Heart right ventricle (tissue), 16 donors: ENCODE data around the gene GAD1. TPM values are rescaled to one million over a fixed set of nuclear protein-coding genes. Genes with fewer than 3 reads are reported as not detected.

ENCODE experiments used
- ATAC-seq, 8 donors: fragments of 200-7000 bp; cut with Tn5 transposase; one replicate each; pipeline ENCODE4 v1.9.1; 2020; ENCODE audit warnings: mild to moderate bottlenecking in 8 of 8, moderate library complexity in 8 of 8, moderate number of reproducible peaks in 1 of 8
- DNase-seq, 2 donors: peaks; one replicate each; pipeline ENCODE4 v3.0.0-alpha.2; 2020
- H3K27ac ChIP-seq, 10 donors: fragments of 200-600 bp; sonication (generic) in 2 of 10; one replicate each; pipeline versions ENCODE4 v1.5.0 to v1.8.0; 2020 to 2022; ENCODE audit warnings: mild to moderate bottlenecking in 3 of 10
- H3K27me3 ChIP-seq, 7 donors: fragments of 200-600 bp; one replicate each; pipeline ENCODE4 v1.8.0; 2021 to 2022; ENCODE audit warnings: mild to moderate bottlenecking in 2 of 7
- H3K36me3 ChIP-seq, 9 donors: fragments of 200-600 bp; sonication (generic) in 1 of 9; one replicate each; pipeline versions ENCODE4 v1.5.0 to v1.8.0; 2020 to 2022; ENCODE audit warnings: mild to moderate bottlenecking in 2 of 9
- H3K4me1 ChIP-seq, 9 donors: fragments of 200-600 bp; sonication (generic) in 1 of 9; one replicate each; pipeline versions ENCODE4 v1.5.0 to v1.8.0; 2020 to 2022; ENCODE audit warnings: mild to moderate bottlenecking in 4 of 9
- H3K4me3 ChIP-seq, 10 donors: fragments of 200-600 bp; sonication (generic) in 2 of 10; one replicate each; pipeline versions ENCODE4 v1.5.0 to v1.8.0; 2020 to 2022; ENCODE audit warnings: mild to moderate bottlenecking in 7 of 10, moderate library complexity in 2 of 10
- H3K9me3 ChIP-seq, 11 donors: fragments of 200-600 bp in 10 of 11; sonication (generic) in 2 of 11; one replicate each; pipeline versions ENCODE4 v1.5.0 to v1.8.0; 2013 to 2022; ENCODE audit warnings: mild to moderate bottlenecking in 2 of 11, control low read depth in 1 of 11, moderate library complexity in 1 of 11
- WGBS, 2 donors: extraction: QIAGEN DNeasy Blood & Tissue Kit; methylation state at CpG; one replicate each; pipeline ENCODE4 v1.1.7; 2013; ENCODE audit warnings: inconsistent platforms in 1 of 2; 5-methylcytosine and 5-hydroxymethylcytosine counted together
- intact Hi-C, 10 donors: fragments of 100-400 bp; cut with DNase I; formaldehyde crosslinking; loops; one replicate each; pipeline versions ENCODE4 v1.11.1 to v1.14.2; 2022
- polyA plus RNA-seq, 2 donors: library from polyadenylated mRNA; stranded (reverse); fragments of 200-250 nt; gene quantifications; one replicate each; pipeline ENCODE4 v1.2.3, GENCODE V29; 2013
- total RNA-seq, 10 donors: library from RNA; stranded (reverse); fragmentation: NEBNext Ultra II Directional in 3 of 10; extraction: Animal tissue kit (Norgen Biotek cat#: 25700) in 3 of 10; gene quantifications; one replicate each; pipeline versions ENCODE4 v1.2.1 to v1.2.4, GENCODE V29; 2021 to 2023
- TF ChIP-seq, protein P1 (sequence below), 9 donors: fragments of 200-600 bp; sonication (generic) in 2 of 9; IDR thresholded peaks; one replicate each; pipeline versions ENCODE4 v1.5.0 to v1.8.0; 2021 to 2022; ENCODE audit warnings: antibody characterized with exemption in 9 of 9, mild to moderate bottlenecking in 5 of 9, moderate library complexity in 1 of 9
- donor health status: Arrhythmogenic right ventricular cardiomyopathy.
- donor health status: ischemic (EF 13 %, LVEDD 7.1; RV severe dilation, severe dysfunction).
- donor health status: healthy with polysubstance abuse.
- donor health status: DM: no; HTN: yes; CAD: no.
- donor health status: DM: no; HTN: no; CAD: no.
- donor health status: ischemic (EF 25% LVEDD 6.9; RV normal size, moderate dysfunction).
- donor health status: ischemic (EF 25% LVEDD 5.7; RV mildly dilated, moderate dysfunction).
- donor health status: healthy.
- donor health status: DM: yes; HTN: yes; CAD: no.
- donor health status: Ischemic cardiomyopathy.
- donor health status: ischemic (EF 35%, LVEDD 5.7; RV mildly dilated, moderate dysfunction).
- donor health status: nonischemic (EF 11% LVEDD 7.7; RV severe dilation, severe dysfunction).
- donor health status: DM: yes; HTN: yes; CAD: no.
- donor health status: PGD.
- donor health status: ischemic (EF 29% LVEDD 5.4; RV normal size, mild dysfunction).
- donor health status: nonischemic (EF 23%, LVEDD 6.1; RV moderate dilation, normal function).

The GAD1 gene
- total and polyA plus RNA-seq, 12 donors: 0.03 to 0.15 (median 0.13) TPM; not detected in 9

DNA sequence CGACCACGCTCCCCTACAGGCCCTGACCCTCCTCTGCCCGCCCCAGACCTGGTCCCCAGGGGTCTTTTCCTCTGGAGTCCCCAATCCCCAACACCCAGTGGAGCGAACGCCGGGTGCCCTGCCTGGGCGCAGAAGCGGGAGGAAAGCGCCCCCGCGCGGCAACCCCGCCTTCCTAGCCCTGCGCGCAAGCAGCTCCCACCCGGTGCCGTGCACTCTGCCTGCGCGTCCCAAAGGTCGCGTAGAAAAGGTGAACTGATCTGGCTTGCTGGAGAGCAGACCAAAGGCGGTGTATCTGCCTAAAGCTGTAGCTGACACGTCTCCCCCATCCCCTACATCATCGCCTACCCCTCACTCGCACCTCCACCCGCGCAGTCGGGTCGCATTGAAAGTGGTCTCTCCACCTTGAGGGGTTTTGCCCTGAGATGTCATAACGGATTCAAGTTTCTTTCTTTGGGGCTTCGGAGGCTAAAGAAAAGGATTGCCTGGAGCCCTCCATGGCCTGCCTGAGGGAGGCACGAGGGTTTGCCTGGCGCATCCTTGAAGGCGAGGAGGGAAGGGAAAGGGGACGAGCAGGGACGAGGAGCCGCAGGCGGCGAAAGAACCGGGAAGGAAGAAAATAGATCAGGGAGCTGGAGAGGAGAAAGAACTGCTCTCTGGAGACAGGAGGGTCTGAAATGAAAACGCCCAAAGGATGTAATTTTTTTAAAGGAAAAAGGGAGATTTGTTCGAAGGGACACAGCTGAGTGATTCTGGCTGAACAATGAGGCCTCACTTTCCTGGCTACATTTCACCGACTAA, 5.8 kb downstream of the GAD1 start:
- Histone ChIP-seq H3K4me3 (peak overlapping the region in 9 of 10 donors; percentile 16 to 50 (median 39)), H3K36me3 (no peaks in the 10 kb centered on the region), H3K9me3 (no peaks in the 10 kb centered on the region), H3K27ac (no peak overlapping the region), H3K27me3 (peaks cover 31 to 100% (median 93%) of the 10 kb centered on the region in 7 donors), H3K4me1 (peaks cover 31 to 63% (median 54%) of the 10 kb centered on the region in 9 donors)
- DNase-seq (peak in 1 of 2 donors; percentile 28), ATAC-seq (peak in 5 of 8 donors; percentile 27 to 70 (median 46))
- intact Hi-C loops: no loop called here
- TF ChIP-seq, protein P1, sequence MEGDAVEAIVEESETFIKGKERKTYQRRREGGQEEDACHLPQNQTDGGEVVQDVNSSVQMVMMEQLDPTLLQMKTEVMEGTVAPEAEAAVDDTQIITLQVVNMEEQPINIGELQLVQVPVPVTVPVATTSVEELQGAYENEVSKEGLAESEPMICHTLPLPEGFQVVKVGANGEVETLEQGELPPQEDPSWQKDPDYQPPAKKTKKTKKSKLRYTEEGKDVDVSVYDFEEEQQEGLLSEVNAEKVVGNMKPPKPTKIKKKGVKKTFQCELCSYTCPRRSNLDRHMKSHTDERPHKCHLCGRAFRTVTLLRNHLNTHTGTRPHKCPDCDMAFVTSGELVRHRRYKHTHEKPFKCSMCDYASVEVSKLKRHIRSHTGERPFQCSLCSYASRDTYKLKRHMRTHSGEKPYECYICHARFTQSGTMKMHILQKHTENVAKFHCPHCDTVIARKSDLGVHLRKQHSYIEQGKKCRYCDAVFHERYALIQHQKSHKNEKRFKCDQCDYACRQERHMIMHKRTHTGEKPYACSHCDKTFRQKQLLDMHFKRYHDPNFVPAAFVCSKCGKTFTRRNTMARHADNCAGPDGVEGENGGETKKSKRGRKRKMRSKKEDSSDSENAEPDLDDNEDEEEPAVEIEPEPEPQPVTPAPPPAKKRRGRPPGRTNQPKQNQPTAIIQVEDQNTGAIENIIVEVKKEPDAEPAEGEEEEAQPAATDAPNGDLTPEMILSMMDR (IDR thresholded peaks at IDR 0.05): peak in 5 of 9 donors; percentile 30 to 48 (median 46)
- 6 to 7% methylated on average over 33 to 43 of the region's 43 CpGs for WGBS, 2 donors

DNA sequence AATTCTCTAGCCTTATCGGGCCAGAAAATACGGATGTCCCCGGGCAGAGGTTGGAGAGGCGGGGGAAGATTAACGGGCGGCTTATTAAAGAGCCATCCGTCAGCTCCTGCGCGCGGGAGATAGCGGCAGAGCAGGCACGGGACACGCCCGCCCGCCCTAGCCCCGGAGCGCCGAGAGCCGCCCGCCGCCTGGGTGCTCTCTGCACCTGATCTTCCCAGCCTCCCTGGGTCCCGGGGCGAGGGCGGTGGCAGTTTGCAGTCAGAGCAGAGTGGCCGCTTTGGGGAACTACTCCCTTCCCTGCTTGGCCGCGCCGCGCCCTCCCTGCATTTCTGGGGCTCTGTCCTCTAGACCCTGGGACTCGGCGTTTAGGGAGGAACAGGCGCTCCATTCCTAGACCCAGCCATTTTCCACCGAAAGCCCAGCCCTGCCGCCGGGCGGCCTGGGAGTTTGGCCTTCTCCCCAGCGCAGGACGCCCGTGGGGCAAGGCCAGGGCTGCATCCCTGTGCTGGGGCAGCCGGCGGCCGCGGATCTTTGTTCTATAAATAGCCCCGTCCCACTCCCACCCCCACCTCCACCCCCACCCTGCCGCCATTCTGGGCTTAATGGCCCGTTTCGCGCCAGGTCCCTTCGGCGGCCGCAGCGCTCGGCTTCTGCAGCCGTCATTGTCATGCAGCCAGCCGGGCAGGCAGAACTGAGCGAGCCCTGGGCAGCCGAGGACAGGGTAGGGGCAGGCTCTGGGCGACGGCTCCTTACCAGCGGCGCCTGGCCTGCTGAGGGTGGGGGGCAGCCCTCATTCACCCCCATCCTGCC, 6.6 kb downstream of the GAD1 start:
- H3K4me3 ChIP-seq: peak overlapping the region in 9 of 10 donors; percentile 16 to 50 (median 39)
- peaks cover 25 to 55% (median 48%) of the 10 kb centered on the region in 9 donors for H3K4me1 ChIP-seq
- DNase-seq (no peak), ATAC-seq (peak; percentile 48 to 70 (median 58))
- H3K36me3 ChIP-seq: no peaks in the 10 kb centered on the region
- intact Hi-C loops: no loop called here
- TF ChIP-seq, protein P1 (IDR thresholded peaks at IDR 0.05): no peak
- H3K27me3 ChIP-seq: peaks cover 23 to 96% (median 88%) of the 10 kb centered on the region in 7 donors
- H3K9me3 ChIP-seq: no peaks in the 10 kb centered on the region
- WGBS, 2 donors: 2 to 5% methylated on average over 61 of the region's 61 CpGs
- no peak overlapping the region for H3K27ac ChIP-seq

DNA sequence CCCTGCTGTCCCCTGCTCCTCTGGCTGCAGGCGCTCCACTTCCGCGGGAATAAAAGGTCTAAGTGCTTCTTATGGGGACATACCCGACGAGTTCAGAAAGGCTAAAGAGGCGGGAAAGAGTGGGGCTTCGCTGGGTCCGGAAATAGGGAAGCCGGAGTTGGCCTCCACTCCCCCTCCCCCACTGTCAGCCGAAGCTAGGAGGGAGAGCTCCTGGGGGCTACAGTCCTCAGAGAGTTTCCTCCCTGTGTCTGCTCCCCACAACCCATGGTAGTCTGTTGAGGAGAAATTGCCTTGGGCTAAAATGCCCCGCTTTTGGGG, 7.2 kb downstream of the GAD1 start:
- H3K4me1 ChIP-seq: peaks cover 25 to 49% (median 42%) of the 10 kb centered on the region in 9 donors
- no peaks in the 10 kb centered on the region for H3K36me3 ChIP-seq
- ATAC-seq: no peak
- H3K27ac ChIP-seq: no peak overlapping the region
- DNase-seq: no peak
- no peaks in the 10 kb centered on the region for H3K9me3 ChIP-seq
- H3K4me3 ChIP-seq: peak overlapping the region in 7 of 10 donors; percentile 26 to 50 (median 46)
- TF ChIP-seq, protein P1 (IDR thresholded peaks at IDR 0.05): no peak
- 24 to 27% methylated on average over 11 of the region's 11 CpGs for WGBS, 2 donors
- intact Hi-C loops: no loop called here
- peaks cover 19 to 92% (median 84%) of the 10 kb centered on the region in 7 donors for H3K27me3 ChIP-seq

DNA sequence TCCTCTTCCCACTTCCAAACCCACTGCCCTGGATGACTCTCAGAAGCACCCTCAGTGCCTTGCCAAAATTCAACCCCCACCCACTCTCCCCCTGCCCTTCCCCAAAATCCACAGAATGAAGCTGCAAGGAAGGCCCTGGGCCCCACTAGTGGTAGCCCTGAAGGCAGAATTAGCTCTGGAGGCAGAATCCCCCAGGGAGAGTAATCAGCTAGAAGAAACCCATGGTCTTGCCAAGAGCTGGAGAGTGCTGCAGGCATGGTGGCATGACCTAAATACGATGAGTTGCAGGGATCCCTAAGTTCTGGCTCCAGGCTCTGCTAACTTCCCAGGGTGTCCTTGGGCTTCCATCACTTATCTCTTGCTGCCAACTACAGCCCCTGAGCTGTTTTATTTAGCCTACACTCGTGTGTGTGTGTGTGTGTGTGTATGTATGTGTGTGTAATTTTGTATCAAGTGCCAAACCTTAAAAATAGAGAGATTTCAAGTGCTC, 7.9 kb downstream of the GAD1 start:
- Histone ChIP-seq H3K27me3 (peaks cover 11 to 89% (median 82%) of the 10 kb centered on the region in 7 donors), H3K9me3 (no peaks in the 10 kb centered on the region), H3K4me3 (no peak overlapping the region), H3K27ac (no peak overlapping the region), H3K36me3 (no peaks in the 10 kb centered on the region), H3K4me1 (peaks cover 25 to 45% (median 42%) of the 10 kb centered on the region in 9 donors)
- no peak for ATAC-seq
- no peak for DNase-seq
- intact Hi-C loops: no loop called here
- TF ChIP-seq, protein P1 (IDR thresholded peaks at IDR 0.05): no peak
- WGBS, 2 donors: 23 to 28% methylated on average over 2 of the region's 2 CpGs
